HEK293 (cell line): ENCODE results near the gene SMAD7.
A peak's percentile ranks its signal among the peaks of the same experiment; 100 is the strongest.

Experiments
- CTCF ChIA-PET: fragments of 350-600 bp; formaldehyde crosslinking; extraction: SDS; loops from one replicate; lab custom pipeline; 2021; ENCODE audit warnings: antibody characterized with exemption; lab: Yijun Ruan, JAX
- POLR2A ChIA-PET: fragments of 300-600 bp; formaldehyde crosslinking; extraction: SDS; loops from one replicate; lab custom pipeline; 2020; ENCODE audit warnings: antibody characterized with exemption, inconsistent platforms; lab: Yijun Ruan, JAX
- H3K27ac ChIP-seq: fragments of 200-500 bp; sonication (Bioruptor generic); 2 replicates; pipeline ENCODE4 v1.5.1; 2014; ENCODE audit warnings: low read depth, low read length, control low read depth, inconsistent platforms; ENCODE audit errors: extremely low read depth
- H3K36me3 ChIP-seq, 2 experiments: fragments of 200-500 bp in 1 of 2; sonication (Bioruptor generic) in 1 of 2; 1 replicate in 1 of 2; 2 replicates in 1 of 2; pipeline ENCODE4 v1.5.1; 2014 to 2017; ENCODE audit warnings: inconsistent platforms in 2 of 2, low read length in 2 of 2; ENCODE audit not compliant: control insufficient read depth in 2 of 2, insufficient read depth in 1 of 2
- H3K4me1 ChIP-seq: fragments of 200-500 bp; sonication (Bioruptor generic); 2 replicates; pipeline ENCODE4 v1.5.1; 2014; ENCODE audit warnings: mild to moderate bottlenecking, low read length, inconsistent platforms; ENCODE audit not compliant: control insufficient read depth, insufficient read depth
- H3K4me3 ChIP-seq: 2 replicates; pipeline ENCODE4 v1.5.1; 2011; ENCODE audit warnings: low read depth, mild to moderate bottlenecking, control low read depth, low read length, moderate library complexity
- H3K9me3 ChIP-seq: fragments of 200-500 bp; sonication (Bioruptor generic); 2 replicates; pipeline ENCODE4 v1.5.1; 2014; ENCODE audit warnings: low read depth, low read length, inconsistent platforms; ENCODE audit not compliant: control insufficient read depth, insufficient read depth
- CTCF ChIP-seq: fragments of 450-650 bp; formaldehyde crosslinking; IDR thresholded peaks from 2 replicates; pipeline ENCODE4 v1.5.1; 2016; ENCODE audit warnings: missing biosample characterization, missing genetic modification characterization
- FEZF1 ChIP-seq: fragments of 450-650 bp; formaldehyde crosslinking; IDR thresholded peaks from 2 replicates; pipeline ENCODE4 v1.5.1; 2016; ENCODE audit warnings: missing biosample characterization, missing genetic modification characterization
- INSM2 ChIP-seq: fragments of 450-650 bp; formaldehyde crosslinking; IDR thresholded peaks from 2 replicates; pipeline ENCODE4 v1.5.1; 2016; ENCODE audit warnings: missing biosample characterization, missing genetic modification characterization
- KLF8 ChIP-seq: fragments of 450-650 bp; formaldehyde crosslinking; IDR thresholded peaks from 2 replicates; pipeline ENCODE4 v1.5.1; 2016; ENCODE audit warnings: missing biosample characterization, missing genetic modification characterization
- SP3 ChIP-seq: fragments of 450-650 bp; formaldehyde crosslinking; IDR thresholded peaks from 2 replicates; pipeline ENCODE4 v1.5.1; 2016; ENCODE audit warnings: missing biosample characterization, missing genetic modification characterization
- ZBTB17 ChIP-seq: fragments of 450-650 bp; formaldehyde crosslinking; IDR thresholded peaks from 2 replicates; pipeline ENCODE4 v1.5.1; 2016; ENCODE audit warnings: missing biosample characterization, missing genetic modification characterization
- ZBTB44 ChIP-seq: fragments of 450-650 bp; IDR thresholded peaks from 2 replicates; pipeline ENCODE4 v1.5.1; 2018; ENCODE audit warnings: missing biosample characterization, mild to moderate bottlenecking, missing genetic modification characterization
- ZBTB8A ChIP-seq: fragments of 450-650 bp; formaldehyde crosslinking; IDR thresholded peaks from 2 replicates; pipeline ENCODE4 v1.5.1; 2016; ENCODE audit warnings: missing biosample characterization, missing genetic modification characterization
- ZFP41 ChIP-seq: fragments of 450-650 bp; formaldehyde crosslinking; IDR thresholded peaks from 2 replicates; pipeline ENCODE4 v1.5.1; 2016; ENCODE audit warnings: missing biosample characterization, missing genetic modification characterization, borderline replicate concordance
- ZNF10 ChIP-seq: fragments of 450-650 bp; formaldehyde crosslinking; IDR thresholded peaks from 2 replicates; pipeline ENCODE4 v1.5.1; 2017; ENCODE audit warnings: missing biosample characterization, missing genetic modification characterization
- ZNF23 ChIP-seq: fragments of 450-650 bp; formaldehyde crosslinking; IDR thresholded peaks from 2 replicates; pipeline ENCODE4 v1.5.1; 2016; ENCODE audit warnings: missing biosample characterization, missing genetic modification characterization, borderline replicate concordance
- ZNF280D ChIP-seq: fragments of 450-650 bp; formaldehyde crosslinking; IDR thresholded peaks from 2 replicates; pipeline ENCODE4 v1.5.1; 2016; ENCODE audit warnings: missing biosample characterization, missing genetic modification characterization
- ZNF311 ChIP-seq: fragments of 450-650 bp; formaldehyde crosslinking; IDR thresholded peaks from 2 replicates; pipeline ENCODE4 v1.5.1; 2017; ENCODE audit warnings: missing biosample characterization, missing genetic modification characterization, borderline replicate concordance
- ZNF324 ChIP-seq: fragments of 450-650 bp; formaldehyde crosslinking; IDR thresholded peaks from 2 replicates; pipeline ENCODE4 v1.5.1; 2016; ENCODE audit warnings: missing biosample characterization, missing genetic modification characterization
- ZNF354C ChIP-seq: fragments of 450-650 bp; formaldehyde crosslinking; IDR thresholded peaks from 2 replicates; pipeline ENCODE4 v1.5.1; 2016; ENCODE audit warnings: missing biosample characterization, missing genetic modification characterization, low read depth, borderline replicate concordance
- ZNF404 ChIP-seq: fragments of 450-650 bp; formaldehyde crosslinking; IDR thresholded peaks from 2 replicates; pipeline ENCODE4 v1.5.1; 2017; ENCODE audit warnings: missing biosample characterization, missing genetic modification characterization
- ZNF514 ChIP-seq: fragments of 450-650 bp; formaldehyde crosslinking; IDR thresholded peaks from 2 replicates; pipeline ENCODE4 v1.5.1; 2016; ENCODE audit warnings: missing biosample characterization, missing genetic modification characterization
- ZNF596 ChIP-seq: fragments of 450-650 bp; IDR thresholded peaks from 2 replicates; pipeline ENCODE4 v1.5.0; 2018; ENCODE audit warnings: missing biosample characterization, mild to moderate bottlenecking, missing genetic modification characterization, moderate library complexity
- ZNF600 ChIP-seq: fragments of 450-650 bp; formaldehyde crosslinking; IDR thresholded peaks from 2 replicates; pipeline ENCODE4 v1.5.1; 2016; ENCODE audit warnings: missing biosample characterization, missing genetic modification characterization
- ZNF670 ChIP-seq: fragments of 450-650 bp; formaldehyde crosslinking; IDR thresholded peaks from 2 replicates; pipeline ENCODE4 v1.5.1; 2016; ENCODE audit warnings: missing biosample characterization, missing genetic modification characterization, low read depth
- ZNF791 ChIP-seq: fragments of 450-650 bp; formaldehyde crosslinking; IDR thresholded peaks from 2 replicates; pipeline ENCODE4 v1.5.1; 2016; ENCODE audit warnings: missing biosample characterization, missing genetic modification characterization
- ZSCAN18 ChIP-seq: fragments of 450-650 bp; formaldehyde crosslinking; IDR thresholded peaks from 2 replicates; pipeline ENCODE4 v1.5.1; 2016; ENCODE audit warnings: missing biosample characterization, missing genetic modification characterization

The SMAD7 gene

GRCh38 chr18:48994044-48994651 is 43.4 kb upstream of the SMAD7 start (continued):
- TF ChIP-seq FEZF1 (tag by site-specific recombination): peak; percentile 89
- no peak for TF ChIP-seq ZNF514 (tag by site-specific recombination)
- 0 out of 2 replicates have a peak, but pooled peaks have one; percentile 26 for TF ChIP-seq ZNF10 (tag by site-specific recombination)
- no peak for TF ChIP-seq ZNF23 (tag by site-specific recombination)
- TF ChIP-seq ZNF600 (tag by site-specific recombination): no peak
- no peak for TF ChIP-seq ZBTB44 (tag by site-specific recombination)
- TF ChIP-seq ZNF670 (tag by site-specific recombination): no peak
- TF ChIP-seq ZNF404 (tag by site-specific recombination): no peak
- TF ChIP-seq ZNF354C (tag by site-specific recombination): no peak
- no peak for TF ChIP-seq ZBTB8A
- TF ChIP-seq KLF8: no peak

- Histone ChIP-seq H3K9me3 (no peaks in the 10 kb centered on the region), H3K27ac (peak overlapping the region; percentile 68), H3K4me3 (no peak overlapping the region), H3K36me3 (no peaks in the 10 kb centered on the region), H3K4me1 (peaks cover 43% of the 10 kb centered on the region)
- CTCF ChIA-PET: no interaction called here
- POLR2A ChIA-PET: interaction anchor here (0.8 to 9.4 kb wide), 2 partner anchors 20 to 45 kb away, joined by 4 to 252 read pairs; partner anchors contain the start of gene SMAD7
- TF ChIP-seq ZNF311 (tag by site-specific recombination) (no peak), INSM2 (tag by site-specific recombination) (no peak), ZFP41 (no peak), SP3 (tag by site-specific recombination) (no peak), ZSCAN18 (tag by site-specific recombination) (no peak), CTCF (tag by site-specific recombination) (no peak), ZNF791 (tag by site-specific recombination) (no peak), ZNF596 (tag by site-specific recombination) (no peak), ZNF280D (tag by site-specific recombination) (no peak), ZNF324 (tag by site-specific recombination) (no peak), ZBTB17 (tag by site-specific recombination) (no peak)
These were observed 42.8 kb upstream of the SMAD7 start for GRCh38 chr18:48993586-48993985.
